ENCODE data around the gene ATP1A2.

ATP1A2 gene

GRCh38 chr1:160096274-160097116 is 19.1 kb upstream of the ATP1A2 start:
- DNase-seq (ENCODE audit: low read depth), result peak; percentile 97
- H3K4me3 ChIP-seq (ENCODE audit: low read length), result peak overlapping the region; percentile 62
- TF ChIP-seq CTCF (IDR thresholded peaks at IDR 0.05; ENCODE audit: insufficient read depth, low read depth, low read length, missing control alignments), result no peak

- peak; percentile 16 for DNase-seq (ENCODE audit: low read depth)
- H3K4me3 ChIP-seq (ENCODE audit: low read length), result peak overlapping the region; percentile 62
- no peak for TF ChIP-seq CTCF (IDR thresholded peaks at IDR 0.05; ENCODE audit: insufficient read depth, low read depth, low read length, missing control alignments)
These were observed 18.2 kb upstream of the ATP1A2 start for GRCh38 chr1:160097151-160097910.

- no peak for TF ChIP-seq CTCF (IDR thresholded peaks at IDR 0.05; ENCODE audit: insufficient read depth, low read depth, low read length, missing control alignments)
- DNase-seq (ENCODE audit: low read depth), result peak; percentile 93
- peak within 1 kb of the TSS; percentile 62 for H3K4me3 ChIP-seq (ENCODE audit: low read length)
These were observed 17.4 kb upstream of the ATP1A2 start, which contains the start of gene IGSF8 for GRCh38 chr1:160097911-160098851. TSS of gene IGSF8 (minus strand) at chr1:160098619. CDS start at chr1:160098472, 147 bp downstream.

- peak overlapping the region; percentile 45 for H3K4me3 ChIP-seq (ENCODE audit: low read length)
- DNase-seq (ENCODE audit: low read depth), result peak; percentile 95
These were observed 16.6 kb upstream of the ATP1A2 start for GRCh38 chr1:160098852-160099561.

GRCh38 chr1:160099716-160100375 is 15.7 kb upstream of the ATP1A2 start:
- H3K4me3 ChIP-seq (ENCODE audit: low read length), result no peak overlapping the region
- no peak for DNase-seq (ENCODE audit: low read depth)
- no peak for TF ChIP-seq CTCF (IDR thresholded peaks at IDR 0.05; ENCODE audit: insufficient read depth, low read depth, low read length, missing control alignments)

More at GRCh38 chr1:160098852-160099561, 16.6 kb upstream of the ATP1A2 start:
- no peak for TF ChIP-seq CTCF (IDR thresholded peaks at IDR 0.05; ENCODE audit: insufficient read depth, low read depth, low read length, missing control alignments)
